ENCODE data around the gene SNN. TPM values are rescaled to one million over a fixed set of nuclear protein-coding genes. Genes with fewer than 3 reads are reported as not detected.

SNN gene
- total and polyA plus RNA-seq, 2 experiments from 2014 or later: 16.7 to 18.8 TPM

DNA sequence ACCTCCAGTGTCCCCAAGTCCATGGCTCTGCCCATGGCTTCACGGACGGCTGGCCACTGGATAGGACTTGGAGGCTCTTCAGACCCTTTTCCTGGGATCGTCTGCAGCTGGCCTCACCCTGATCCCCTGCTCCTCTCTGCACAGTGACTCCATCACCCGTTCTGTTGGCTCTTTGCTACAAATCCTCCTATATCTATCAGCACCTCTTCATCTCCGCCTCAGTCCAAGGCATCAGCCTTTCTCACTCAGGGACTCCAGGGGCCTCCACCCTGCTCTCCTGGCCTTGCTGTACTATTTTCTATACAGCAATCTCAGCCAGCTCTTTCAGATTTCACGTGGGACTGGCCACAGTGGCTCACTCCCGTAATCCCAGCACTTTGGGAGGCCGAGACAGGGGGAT lies 10.7 kb upstream of the SNN start:
- Histone ChIP-seq H3K36me3 (replicated peaks; ENCODE audit: insufficient read depth, low read depth) (no peaks in the 10 kb centered on the region), H4K20me1 (ENCODE audit: insufficient read depth, poor library complexity, severe bottlenecking) (no peaks in the 10 kb centered on the region), H3K79me2 (no peaks in the 10 kb centered on the region), H3K4me2 (no peak overlapping the region), H3K9me3 (ENCODE audit: low read depth) (no peaks in the 10 kb centered on the region), H3K4me3 (no peak overlapping the region), H2AFZ (no peak overlapping the region), H3K4me1 (ENCODE audit: insufficient read depth) (no peaks in the 10 kb centered on the region), H3K27me3 (no peaks in the 10 kb centered on the region), H3K9me2 (replicated peaks; ENCODE audit: insufficient read depth) (no peaks in the 10 kb centered on the region), H3K27ac (no peak overlapping the region)
- TF ChIP-seq EZH2 (IDR thresholded peaks at IDR 0.05; ENCODE audit: borderline replicate concordance): no peak
- no peak for TF ChIP-seq EZH2phosphoT487 (IDR thresholded peaks at IDR 0.05; ENCODE audit: low read depth, severe bottlenecking, unreplicated experiment)
- TF ChIP-seq, protein P1, sequence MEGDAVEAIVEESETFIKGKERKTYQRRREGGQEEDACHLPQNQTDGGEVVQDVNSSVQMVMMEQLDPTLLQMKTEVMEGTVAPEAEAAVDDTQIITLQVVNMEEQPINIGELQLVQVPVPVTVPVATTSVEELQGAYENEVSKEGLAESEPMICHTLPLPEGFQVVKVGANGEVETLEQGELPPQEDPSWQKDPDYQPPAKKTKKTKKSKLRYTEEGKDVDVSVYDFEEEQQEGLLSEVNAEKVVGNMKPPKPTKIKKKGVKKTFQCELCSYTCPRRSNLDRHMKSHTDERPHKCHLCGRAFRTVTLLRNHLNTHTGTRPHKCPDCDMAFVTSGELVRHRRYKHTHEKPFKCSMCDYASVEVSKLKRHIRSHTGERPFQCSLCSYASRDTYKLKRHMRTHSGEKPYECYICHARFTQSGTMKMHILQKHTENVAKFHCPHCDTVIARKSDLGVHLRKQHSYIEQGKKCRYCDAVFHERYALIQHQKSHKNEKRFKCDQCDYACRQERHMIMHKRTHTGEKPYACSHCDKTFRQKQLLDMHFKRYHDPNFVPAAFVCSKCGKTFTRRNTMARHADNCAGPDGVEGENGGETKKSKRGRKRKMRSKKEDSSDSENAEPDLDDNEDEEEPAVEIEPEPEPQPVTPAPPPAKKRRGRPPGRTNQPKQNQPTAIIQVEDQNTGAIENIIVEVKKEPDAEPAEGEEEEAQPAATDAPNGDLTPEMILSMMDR (IDR thresholded peaks at IDR 0.05; ENCODE audit: poor library complexity): no peak
- DNase-seq (ENCODE audit: low spot score): no peak
- 93% methylated on average over 8 of the region's 8 CpGs for WGBS (ENCODE audit: low lambda C conversion rate, missing lambda C conversion rate)

DNA sequence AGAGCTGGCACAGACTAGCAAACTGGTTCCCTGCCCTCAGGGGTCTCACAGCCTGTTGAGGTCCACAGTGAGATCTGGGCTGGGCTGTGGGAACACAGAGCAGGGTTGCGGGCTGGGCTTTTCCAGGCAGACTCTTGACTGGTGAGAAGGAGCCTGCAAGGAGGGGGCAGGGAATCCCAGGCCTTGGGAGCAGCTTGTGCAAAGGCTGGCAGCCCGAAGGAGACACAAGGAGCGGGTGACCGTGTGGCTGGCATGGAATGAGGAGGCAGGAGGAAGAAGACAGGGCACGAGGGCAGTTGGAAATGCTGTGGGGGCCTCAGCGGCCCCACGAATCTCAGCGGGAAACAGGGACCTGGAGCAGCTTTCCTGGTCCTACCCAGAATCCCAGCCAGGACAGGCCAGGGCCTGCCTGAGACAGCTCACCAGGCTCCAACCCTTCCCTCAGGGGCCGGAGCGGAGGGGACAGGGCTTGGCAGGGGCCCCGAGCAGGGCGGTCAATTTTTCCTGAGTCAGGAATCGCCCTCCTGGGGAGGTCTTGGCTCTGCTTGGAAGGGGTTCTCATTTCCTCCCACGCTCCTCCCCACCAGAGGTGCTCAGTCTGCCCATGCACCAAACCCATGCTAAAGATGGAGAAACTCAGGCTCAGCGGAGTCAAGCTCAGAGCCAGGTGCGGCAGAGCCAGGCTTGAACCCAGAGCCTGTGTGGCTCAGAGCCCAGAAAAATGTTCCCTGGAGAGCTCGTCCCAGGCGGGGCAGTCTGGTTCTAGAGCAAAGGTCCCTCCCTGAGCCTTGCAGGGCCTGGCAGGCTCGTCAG lies 9.2 kb upstream of the SNN start:
- H3K4me2 ChIP-seq: no peak overlapping the region
- TF ChIP-seq EZH2 (IDR thresholded peaks at IDR 0.05; ENCODE audit: borderline replicate concordance) (no peak), EZH2phosphoT487 (IDR thresholded peaks at IDR 0.05; ENCODE audit: low read depth, severe bottlenecking, unreplicated experiment) (no peak)
- TF ChIP-seq, protein P1 (IDR thresholded peaks at IDR 0.05; ENCODE audit: poor library complexity): no peak

DNA sequence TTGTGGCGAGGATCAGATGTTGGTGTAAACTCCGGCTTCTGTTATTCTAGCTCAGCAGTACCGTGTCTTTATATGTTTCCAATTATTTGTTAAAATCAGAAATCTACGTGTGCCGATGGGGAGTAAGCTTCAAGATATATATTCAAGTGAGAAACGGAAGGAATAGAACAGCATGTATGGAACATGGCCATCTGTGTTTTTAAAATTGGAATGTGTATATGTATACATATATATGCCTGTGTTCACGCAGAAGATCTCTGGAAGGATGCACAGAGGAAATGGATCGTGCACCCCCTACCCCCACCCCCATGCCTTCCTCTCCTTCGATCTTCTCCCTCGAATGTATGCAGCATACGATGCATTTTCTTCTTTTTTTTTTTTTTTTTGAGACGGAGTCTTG lies 7.7 kb upstream of the SNN start:
- Histone ChIP-seq H2AFZ (no peak overlapping the region), H3K27me3 (no peaks in the 10 kb centered on the region), H3K9me3 (ENCODE audit: low read depth) (no peaks in the 10 kb centered on the region), H3K36me3 (replicated peaks; ENCODE audit: insufficient read depth, low read depth) (no peaks in the 10 kb centered on the region), H3K79me2 (no peaks in the 10 kb centered on the region), H4K20me1 (ENCODE audit: insufficient read depth, poor library complexity, severe bottlenecking) (no peaks in the 10 kb centered on the region), H3K27ac (no peak overlapping the region), H3K4me3 (no peak overlapping the region), H3K4me1 (ENCODE audit: insufficient read depth) (no peaks in the 10 kb centered on the region), H3K9me2 (replicated peaks; ENCODE audit: insufficient read depth) (no peaks in the 10 kb centered on the region), H3K4me2 (no peak overlapping the region)
- no peak for DNase-seq (ENCODE audit: low spot score)
- WGBS (ENCODE audit: low lambda C conversion rate, missing lambda C conversion rate): 84% methylated on average over 11 of the region's 12 CpGs
- no peak for TF ChIP-seq EZH2phosphoT487 (IDR thresholded peaks at IDR 0.05; ENCODE audit: low read depth, severe bottlenecking, unreplicated experiment)
- no peak for TF ChIP-seq EZH2 (IDR thresholded peaks at IDR 0.05; ENCODE audit: borderline replicate concordance)
- TF ChIP-seq, protein P1 (IDR thresholded peaks at IDR 0.05; ENCODE audit: poor library complexity): no peak

More for the DNA sequence above, 9.2 kb upstream of the SNN start:
- H3K27ac ChIP-seq: no peak overlapping the region
- H4K20me1 ChIP-seq (ENCODE audit: insufficient read depth, poor library complexity, severe bottlenecking): no peaks in the 10 kb centered on the region
- H3K4me1 ChIP-seq (ENCODE audit: insufficient read depth): no peaks in the 10 kb centered on the region
- no peaks in the 10 kb centered on the region for H3K79me2 ChIP-seq
- H3K4me3 ChIP-seq: no peak overlapping the region
- H2AFZ ChIP-seq: no peak overlapping the region
- no peak for DNase-seq (ENCODE audit: low spot score)
- H3K36me3 ChIP-seq (replicated peaks; ENCODE audit: insufficient read depth, low read depth): no peaks in the 10 kb centered on the region
- WGBS (ENCODE audit: low lambda C conversion rate, missing lambda C conversion rate): 82% methylated on average over 19 of the region's 19 CpGs
- no peaks in the 10 kb centered on the region for H3K9me3 ChIP-seq (ENCODE audit: low read depth)
- no peaks in the 10 kb centered on the region for H3K27me3 ChIP-seq
- H3K9me2 ChIP-seq (replicated peaks; ENCODE audit: insufficient read depth): no peaks in the 10 kb centered on the region
